ENCODE data around the gene TTC14.

Gene TTC14

DNA sequence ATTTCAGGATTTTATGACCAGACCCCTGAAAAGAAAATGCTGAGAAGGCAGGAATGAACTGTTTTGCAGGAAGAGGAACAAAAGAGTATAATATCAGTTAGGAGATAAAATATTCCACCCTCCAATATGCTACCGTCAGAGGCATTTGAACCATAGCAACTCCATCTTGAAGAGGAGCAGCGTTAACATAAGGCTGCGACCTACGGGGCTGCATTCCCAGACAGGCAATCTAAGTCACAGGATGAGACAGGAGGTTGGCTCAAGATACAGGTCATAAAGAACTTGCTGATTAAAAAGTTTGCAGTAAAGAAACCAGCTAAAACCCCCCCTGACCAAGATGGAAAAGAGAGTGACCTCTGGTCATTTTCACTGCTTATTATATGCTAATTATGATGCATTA, 54.4 kb downstream of the TTC14 start:
- TF ChIP-seq, protein P1, sequence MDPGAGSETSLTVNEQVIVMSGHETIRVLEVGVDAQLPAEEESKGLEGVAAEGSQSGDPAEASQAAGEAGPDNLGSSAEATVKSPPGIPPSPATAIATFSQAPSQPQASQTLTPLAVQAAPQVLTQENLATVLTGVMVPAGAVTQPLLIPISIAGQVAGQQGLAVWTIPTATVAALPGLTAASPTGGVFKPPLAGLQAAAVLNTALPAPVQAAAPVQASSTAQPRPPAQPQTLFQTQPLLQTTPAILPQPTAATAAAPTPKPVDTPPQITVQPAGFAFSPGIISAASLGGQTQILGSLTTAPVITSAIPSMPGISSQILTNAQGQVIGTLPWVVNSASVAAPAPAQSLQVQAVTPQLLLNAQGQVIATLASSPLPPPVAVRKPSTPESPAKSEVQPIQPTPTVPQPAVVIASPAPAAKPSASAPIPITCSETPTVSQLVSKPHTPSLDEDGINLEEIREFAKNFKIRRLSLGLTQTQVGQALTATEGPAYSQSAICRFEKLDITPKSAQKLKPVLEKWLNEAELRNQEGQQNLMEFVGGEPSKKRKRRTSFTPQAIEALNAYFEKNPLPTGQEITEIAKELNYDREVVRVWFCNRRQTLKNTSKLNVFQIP (CRISPR knock-in tag; IDR thresholded peaks at IDR 0.05; ENCODE audit: borderline replicate concordance, low read depth): no peak
- TF ChIP-seq SNAI2 (CRISPR knock-in tag; IDR thresholded peaks at IDR 0.05) (no peak), ZFP30 (CRISPR knock-in tag; IDR thresholded peaks at IDR 0.05) (no peak), ZFP3 (CRISPR knock-in tag; IDR thresholded peaks at IDR 0.05) (no peak), TCF4 (CRISPR knock-in tag; IDR thresholded peaks at IDR 0.05; ENCODE audit: borderline replicate concordance) (no peak), ZNF70 (CRISPR knock-in tag; IDR thresholded peaks at IDR 0.05) (no peak), ZNF565 (CRISPR knock-in tag; conservative IDR thresholded peaks at IDR 0.05; ENCODE audit: low read depth) (no peak), ZNF8 (CRISPR knock-in tag; IDR thresholded peaks at IDR 0.05) (no peak), OSR1 (CRISPR knock-in tag; IDR thresholded peaks at IDR 0.05) (no peak), CSDC2 (CRISPR knock-in tag; IDR thresholded peaks at IDR 0.05) (no peak), GLIS3 (CRISPR knock-in tag; IDR thresholded peaks at IDR 0.05) (no peak)
- TF ChIP-seq, protein P2, sequence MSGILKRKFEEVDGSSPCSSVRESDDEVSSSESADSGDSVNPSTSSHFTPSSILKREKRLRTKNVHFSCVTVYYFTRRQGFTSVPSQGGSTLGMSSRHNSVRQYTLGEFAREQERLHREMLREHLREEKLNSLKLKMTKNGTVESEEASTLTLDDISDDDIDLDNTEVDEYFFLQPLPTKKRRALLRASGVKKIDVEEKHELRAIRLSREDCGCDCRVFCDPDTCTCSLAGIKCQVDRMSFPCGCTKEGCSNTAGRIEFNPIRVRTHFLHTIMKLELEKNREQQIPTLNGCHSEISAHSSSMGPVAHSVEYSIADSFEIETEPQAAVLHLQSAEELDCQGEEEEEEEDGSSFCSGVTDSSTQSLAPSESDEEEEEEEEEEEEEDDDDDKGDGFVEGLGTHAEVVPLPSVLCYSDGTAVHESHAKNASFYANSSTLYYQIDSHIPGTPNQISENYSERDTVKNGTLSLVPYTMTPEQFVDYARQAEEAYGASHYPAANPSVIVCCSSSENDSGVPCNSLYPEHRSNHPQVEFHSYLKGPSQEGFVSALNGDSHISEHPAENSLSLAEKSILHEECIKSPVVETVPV (CRISPR knock-in tag; IDR thresholded peaks at IDR 0.05): no peak
- TF ChIP-seq, protein P3, sequence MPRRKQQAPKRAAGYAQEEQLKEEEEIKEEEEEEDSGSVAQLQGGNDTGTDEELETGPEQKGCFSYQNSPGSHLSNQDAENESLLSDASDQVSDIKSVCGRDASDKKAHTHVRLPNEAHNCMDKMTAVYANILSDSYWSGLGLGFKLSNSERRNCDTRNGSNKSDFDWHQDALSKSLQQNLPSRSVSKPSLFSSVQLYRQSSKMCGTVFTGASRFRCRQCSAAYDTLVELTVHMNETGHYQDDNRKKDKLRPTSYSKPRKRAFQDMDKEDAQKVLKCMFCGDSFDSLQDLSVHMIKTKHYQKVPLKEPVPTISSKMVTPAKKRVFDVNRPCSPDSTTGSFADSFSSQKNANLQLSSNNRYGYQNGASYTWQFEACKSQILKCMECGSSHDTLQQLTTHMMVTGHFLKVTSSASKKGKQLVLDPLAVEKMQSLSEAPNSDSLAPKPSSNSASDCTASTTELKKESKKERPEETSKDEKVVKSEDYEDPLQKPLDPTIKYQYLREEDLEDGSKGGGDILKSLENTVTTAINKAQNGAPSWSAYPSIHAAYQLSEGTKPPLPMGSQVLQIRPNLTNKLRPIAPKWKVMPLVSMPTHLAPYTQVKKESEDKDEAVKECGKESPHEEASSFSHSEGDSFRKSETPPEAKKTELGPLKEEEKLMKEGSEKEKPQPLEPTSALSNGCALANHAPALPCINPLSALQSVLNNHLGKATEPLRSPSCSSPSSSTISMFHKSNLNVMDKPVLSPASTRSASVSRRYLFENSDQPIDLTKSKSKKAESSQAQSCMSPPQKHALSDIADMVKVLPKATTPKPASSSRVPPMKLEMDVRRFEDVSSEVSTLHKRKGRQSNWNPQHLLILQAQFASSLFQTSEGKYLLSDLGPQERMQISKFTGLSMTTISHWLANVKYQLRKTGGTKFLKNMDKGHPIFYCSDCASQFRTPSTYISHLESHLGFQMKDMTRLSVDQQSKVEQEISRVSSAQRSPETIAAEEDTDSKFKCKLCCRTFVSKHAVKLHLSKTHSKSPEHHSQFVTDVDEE (CRISPR knock-in tag; IDR thresholded peaks at IDR 0.05): no peak
- TF ChIP-seq, protein P4, sequence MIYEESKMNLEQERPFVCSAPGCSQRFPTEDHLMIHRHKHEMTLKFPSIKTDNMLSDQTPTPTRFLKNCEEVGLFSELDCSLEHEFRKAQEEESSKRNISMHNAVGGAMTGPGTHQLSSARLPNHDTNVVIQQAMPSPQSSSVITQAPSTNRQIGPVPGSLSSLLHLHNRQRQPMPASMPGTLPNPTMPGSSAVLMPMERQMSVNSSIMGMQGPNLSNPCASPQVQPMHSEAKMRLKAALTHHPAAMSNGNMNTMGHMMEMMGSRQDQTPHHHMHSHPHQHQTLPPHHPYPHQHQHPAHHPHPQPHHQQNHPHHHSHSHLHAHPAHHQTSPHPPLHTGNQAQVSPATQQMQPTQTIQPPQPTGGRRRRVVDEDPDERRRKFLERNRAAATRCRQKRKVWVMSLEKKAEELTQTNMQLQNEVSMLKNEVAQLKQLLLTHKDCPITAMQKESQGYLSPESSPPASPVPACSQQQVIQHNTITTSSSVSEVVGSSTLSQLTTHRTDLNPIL (CRISPR knock-in tag; IDR thresholded peaks at IDR 0.05; ENCODE audit: low read depth): no peak
- ATAC-seq: no peak

DNA sequence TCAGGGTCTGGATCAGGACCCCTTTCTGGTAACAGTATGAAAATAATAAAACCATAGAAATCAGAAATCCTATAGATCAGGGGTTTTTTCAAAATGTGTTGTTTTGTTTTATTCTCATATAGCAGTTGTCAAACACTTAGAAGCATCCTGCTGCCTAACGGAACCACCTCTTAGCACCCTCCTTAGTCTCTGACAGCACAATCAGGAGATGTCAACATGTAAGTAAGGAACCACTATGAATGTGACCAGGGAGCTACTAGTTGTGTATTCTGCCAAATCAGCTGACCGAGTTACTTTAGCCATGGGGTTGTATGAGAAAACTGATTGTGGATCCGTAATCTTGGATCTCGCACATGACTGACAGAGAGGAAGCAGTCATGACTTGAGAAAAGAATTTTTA, 55.1 kb downstream of the TTC14 start:
- no peak; the same call in 2 of the 3 replicates for ATAC-seq
- no peak for TF ChIP-seq TCF4 (CRISPR knock-in tag; IDR thresholded peaks at IDR 0.05; ENCODE audit: borderline replicate concordance)
- TF ChIP-seq, protein P4 (CRISPR knock-in tag; IDR thresholded peaks at IDR 0.05; ENCODE audit: low read depth): no peak
- TF ChIP-seq ISL1 (CRISPR knock-in tag; IDR thresholded peaks at IDR 0.05): no peak
- no peak for TF ChIP-seq CSDC2 (CRISPR knock-in tag; IDR thresholded peaks at IDR 0.05)
- no peak for TF ChIP-seq ESRRG (CRISPR knock-in tag; IDR thresholded peaks at IDR 0.05)
- TF ChIP-seq ZNF70 (CRISPR knock-in tag; IDR thresholded peaks at IDR 0.05): no peak
- no peak for TF ChIP-seq GLIS3 (CRISPR knock-in tag; IDR thresholded peaks at IDR 0.05)
- TF ChIP-seq, protein P5, sequence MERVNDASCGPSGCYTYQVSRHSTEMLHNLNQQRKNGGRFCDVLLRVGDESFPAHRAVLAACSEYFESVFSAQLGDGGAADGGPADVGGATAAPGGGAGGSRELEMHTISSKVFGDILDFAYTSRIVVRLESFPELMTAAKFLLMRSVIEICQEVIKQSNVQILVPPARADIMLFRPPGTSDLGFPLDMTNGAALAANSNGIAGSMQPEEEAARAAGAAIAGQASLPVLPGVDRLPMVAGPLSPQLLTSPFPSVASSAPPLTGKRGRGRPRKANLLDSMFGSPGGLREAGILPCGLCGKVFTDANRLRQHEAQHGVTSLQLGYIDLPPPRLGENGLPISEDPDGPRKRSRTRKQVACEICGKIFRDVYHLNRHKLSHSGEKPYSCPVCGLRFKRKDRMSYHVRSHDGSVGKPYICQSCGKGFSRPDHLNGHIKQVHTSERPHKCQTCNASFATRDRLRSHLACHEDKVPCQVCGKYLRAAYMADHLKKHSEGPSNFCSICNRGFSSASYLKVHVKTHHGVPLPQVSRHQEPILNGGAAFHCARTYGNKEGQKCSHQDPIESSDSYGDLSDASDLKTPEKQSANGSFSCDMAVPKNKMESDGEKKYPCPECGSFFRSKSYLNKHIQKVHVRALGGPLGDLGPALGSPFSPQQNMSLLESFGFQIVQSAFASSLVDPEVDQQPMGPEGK (CRISPR knock-in tag; IDR thresholded peaks at IDR 0.05; ENCODE audit: borderline replicate concordance): no peak
